HepG2 (cell line): ENCODE data around the gene USP17L13. TPM values are rescaled to one million over a fixed set of nuclear protein-coding genes. Genes with fewer than 3 reads are reported as not detected.
"Not testable (repeated sequence)": the region's sequence is repeated elsewhere in the genome, so short reads cannot be mapped to it uniquely, and the experiment has no call there.

ENCODE experiments used
- ATAC-seq: fragments of 200-7000 bp; cut with Tn5 transposase; 3 replicates; pipeline ENCODE4 v1.9.1; 2020; ENCODE audit warnings: mild to moderate bottlenecking, moderate library complexity
- BruUV-seq: library from RNA; stranded (reverse); fragments of 400-500 nt; replicated peaks from 2 replicates; lab custom pipeline; 2021; lab: Mats Ljungman, UMichigan
- CTCF ChIA-PET: fragments of 300-600 bp; formaldehyde crosslinking; extraction: SDS; loops from one replicate; lab custom pipeline; 2021; ENCODE audit warnings: low total read pairs, inconsistent platforms, low intra/inter-chr PET ratio; lab: Yijun Ruan, JAX
- POLR2A ChIA-PET: fragments of 350-600 bp; sonication (Branson Sonifier 250); formaldehyde crosslinking; loops from one replicate; lab custom pipeline; 2020; ENCODE audit warnings: antibody characterized with exemption, inconsistent platforms; lab: Yijun Ruan, JAX
- DNase-seq: peaks from one replicate; pipeline ENCODE4 v3.0.0-alpha.2; 2015; ENCODE audit warnings: low spot score
- FAIRE-seq: peaks from 3 replicates; lab custom pipeline; 2011; peaks lifted over from hg19 to GRCh38; lab: Jason Lieb, UNC
- H2AFZ ChIP-seq: one replicate; pipeline ENCODE4 v1.6.1; 2011; ENCODE audit warnings: low read length, inconsistent platforms
- H3K27ac ChIP-seq: fragments of 300-600 bp; 3 replicates; pipeline ENCODE4 v1.8.0; 2011; ENCODE audit warnings: mixed run types, mild to moderate bottlenecking, mixed read lengths, low read length, inconsistent platforms; ENCODE audit not compliant: insufficient read depth; ENCODE audit errors: extremely low read length
- H3K27me3 ChIP-seq, 2 experiments: fragments of 200-600 bp in 1 of 2; 2 replicates in 1 of 2; 3 replicates in 1 of 2; pipeline versions ENCODE4 v1.6.0 to v1.8.0; 2011; ENCODE audit warnings: low read length in 2 of 2, mild to moderate bottlenecking in 2 of 2, moderate library complexity in 2 of 2, inconsistent platforms in 1 of 2; ENCODE audit not compliant: insufficient read depth in 2 of 2, control insufficient read depth in 1 of 2
- H3K36me3 ChIP-seq, 2 experiments: fragments of 200-600 bp in 1 of 2; replicated peaks in 1 of 2; 2 replicates in 1 of 2; 3 replicates in 1 of 2; pipeline versions ENCODE4 v1.5.1 to v1.8.0; 2011; ENCODE audit warnings: low read length in 2 of 2, inconsistent platforms in 1 of 2; ENCODE audit not compliant: insufficient read depth in 2 of 2, control insufficient read depth in 1 of 2
- H3K4me1 ChIP-seq: 2 replicates; pipeline ENCODE4 v1.5.1; 2012; ENCODE audit warnings: low read length, inconsistent platforms; ENCODE audit not compliant: insufficient read depth
- H3K4me2 ChIP-seq: 2 replicates; pipeline ENCODE4 v1.6.0; 2011; ENCODE audit warnings: low read depth, low read length, inconsistent platforms
- H3K4me3 ChIP-seq, 3 experiments: fragments of 200-600 bp in 1 of 3; sonication (generic), shearing (Covaris generic) in 1 of 3; replicated peaks in 1 of 3; 2 replicates each; pipeline ENCODE4 v1.5.1; 2011 to 2016; ENCODE audit warnings: low read length in 3 of 3, inconsistent platforms in 2 of 3, low read depth in 2 of 3, mild to moderate bottlenecking in 2 of 3, control low read depth in 1 of 3, mixed read lengths in 1 of 3; ENCODE audit not compliant: insufficient read depth in 1 of 3
- H3K79me2 ChIP-seq: one replicate; pipeline ENCODE4 v1.6.1; 2011; ENCODE audit warnings: low read length, inconsistent platforms; ENCODE audit not compliant: insufficient read depth
- H3K9ac ChIP-seq: 2 replicates; pipeline ENCODE4 v1.6.0; 2011; ENCODE audit warnings: mild to moderate bottlenecking, low read depth, low read length, inconsistent platforms; ENCODE audit not compliant: insufficient read depth
- H3K9me3 ChIP-seq: 2 replicates; pipeline ENCODE4 v1.5.1; 2012; ENCODE audit warnings: mild to moderate bottlenecking, low read length
- H4K20me1 ChIP-seq: 2 replicates; pipeline ENCODE4 v1.6.0; 2011; ENCODE audit warnings: inconsistent platforms, mild to moderate bottlenecking, low read length, moderate library complexity; ENCODE audit not compliant: insufficient read depth
- whole genome bisulfite sequencing: methylation state at CpG from one replicate; pipeline ENCODE4 v1.1.6; 2017; ENCODE audit warnings: low lambda C conversion rate; 5-methylcytosine and 5-hydroxymethylcytosine counted together
- in situ Hi-C: cut with HindIII; loops from 2 replicates; pipeline ENCODE4 v1.10.0; 2017; ENCODE audit warnings: low pct_unique_long_range_greater_than_20kb; ENCODE audit not compliant: extremely low pct_ligation_motif_present
- intact Hi-C: fragments of 100-400 bp; cut with micrococcal nuclease; formaldehyde crosslinking; loops from one replicate; pipeline ENCODE4 v1.10.0; 2022; ENCODE audit not compliant: unreplicated experiment
- polyA plus RNA-seq, 8 experiments: library from polyadenylated mRNA; depleted of rRNA in 3 of 8; stranded (reverse) in 7 of 8; unstranded in 1 of 8; fragments of >200 nt; fragmentation: Illumina TruSeq in 4 of 8; extraction: Trizol in 4 of 8; gene quantifications; 2 replicates each; pipeline versions ENCODE4 v1.2.1 to v1.2.3, GENCODE V29; 2011 to 2016; ENCODE audit warnings: low read depth in 4 of 8, missing spikeins in 1 of 8, mixed read lengths in 1 of 8; ENCODE audit not compliant: insufficient read depth in 1 of 8
- total RNA-seq, 5 experiments: library from RNA; depleted of rRNA; stranded (reverse); fragments of >200 nt; fragmentation: Illumina TruSeq; extraction: Trizol; gene quantifications; 2 replicates each; pipeline ENCODE4 v1.2.3, GENCODE V29; 2016; ENCODE audit warnings: low read depth in 1 of 5

The USP17L13 gene
- total and polyA plus RNA-seq, 2 of the 13 experiments (the other 11 are each of a cell fraction or from before 2014, with no cell fraction given): not detected

GRCh38 chr4:9238461-9238860, 13.8 kb downstream of the USP17L13 start:
- H3K79me2 ChIP-seq, intact Hi-C loops, H3K36me3 ChIP-seq, H3K27ac ChIP-seq, POLR2A ChIA-PET, BruUV-seq, H3K27me3 ChIP-seq, FAIRE-seq, H2AFZ ChIP-seq, H3K9me3 ChIP-seq, H3K9ac ChIP-seq, H3K4me1 ChIP-seq, H3K4me2 ChIP-seq, in situ Hi-C loops, DNase-seq, H4K20me1 ChIP-seq, CTCF ChIA-PET, ATAC-seq, H3K4me3 ChIP-seq: not testable (repeated sequence)
- WGBS: 46% methylated on average over 12 of the region's 12 CpGs

DNA sequence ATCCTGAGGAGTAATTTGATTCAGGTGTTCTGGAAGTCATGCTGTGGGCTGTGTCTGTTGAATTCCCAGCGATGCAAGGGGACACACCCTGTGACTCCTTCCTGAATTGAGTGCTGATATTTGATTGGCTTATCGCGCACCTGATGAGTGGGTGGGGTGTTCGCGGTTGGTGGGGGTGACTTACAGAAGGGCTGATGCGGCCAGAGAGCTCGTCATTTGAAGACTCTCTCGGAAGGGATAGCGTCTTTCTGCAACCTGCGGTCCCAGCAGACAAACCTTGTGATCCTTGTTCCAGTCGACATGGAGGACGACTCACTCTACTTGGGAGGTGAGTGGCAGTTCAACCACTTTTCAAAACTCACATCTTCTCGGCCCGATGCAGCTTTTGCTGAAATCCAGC, 18.9 kb downstream of the USP17L13 start, which contains the start of gene USP17L17:
TSS of gene USP17L17 (plus strand) at position 301 of the 400 bp plus-strand sequence. CDS start at position 301, 0 bp downstream.
- in situ Hi-C loops, H3K79me2 ChIP-seq, DNase-seq, ATAC-seq, H2AFZ ChIP-seq, H3K36me3 ChIP-seq, H3K4me3 ChIP-seq, H4K20me1 ChIP-seq, BruUV-seq, CTCF ChIA-PET, FAIRE-seq, intact Hi-C loops, H3K27me3 ChIP-seq, H3K4me2 ChIP-seq, H3K4me1 ChIP-seq, H3K9ac ChIP-seq, H3K9me3 ChIP-seq, POLR2A ChIA-PET, H3K27ac ChIP-seq: not testable (repeated sequence)
- 43% methylated on average over 11 of the region's 14 CpGs for WGBS

DNA sequence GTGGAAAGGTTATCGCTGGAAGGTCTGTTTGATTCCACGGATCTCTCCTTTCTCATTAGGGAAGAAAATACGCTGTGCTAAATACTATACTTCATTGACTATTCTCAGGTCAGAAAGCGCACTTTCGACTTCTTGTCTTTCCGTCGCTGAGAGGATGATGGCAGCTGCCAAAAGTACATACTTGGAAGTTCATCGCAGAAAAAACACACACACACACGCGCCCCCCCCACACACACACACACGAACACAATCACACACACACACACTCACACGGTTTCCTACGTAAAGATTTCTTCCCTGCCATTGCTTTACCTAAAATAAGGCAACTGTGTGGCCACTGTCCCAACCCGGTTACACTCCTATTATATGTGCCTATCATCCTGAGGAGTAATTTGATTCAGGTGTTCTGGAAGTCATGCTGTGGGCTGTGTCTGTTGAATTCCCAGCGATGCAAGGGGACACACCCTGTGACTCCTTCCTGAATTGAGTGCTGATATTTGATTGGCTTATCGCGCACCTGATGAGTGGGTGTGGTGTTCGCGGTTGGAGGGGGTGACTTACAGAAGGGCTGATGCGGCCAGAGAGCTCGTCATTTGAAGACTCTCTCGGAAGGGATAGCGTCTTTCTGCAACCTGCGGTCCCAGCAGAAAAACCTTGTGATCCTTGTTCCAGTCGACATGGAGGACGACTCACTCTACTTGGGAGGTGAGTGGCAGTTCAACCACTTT, 23.4 kb downstream of the USP17L13 start, which contains the start of gene USP17L18:
TSS of gene USP17L18 (plus strand) at position 678 of the 728 bp plus-strand sequence. CDS start at position 678, 0 bp downstream.
- H3K79me2 ChIP-seq, H3K36me3 ChIP-seq, H3K4me2 ChIP-seq, FAIRE-seq, CTCF ChIA-PET, ATAC-seq, intact Hi-C loops, H3K4me1 ChIP-seq, in situ Hi-C loops, DNase-seq, H4K20me1 ChIP-seq, H3K9ac ChIP-seq, H3K4me3 ChIP-seq, H3K9me3 ChIP-seq, H3K27ac ChIP-seq, BruUV-seq, H2AFZ ChIP-seq, H3K27me3 ChIP-seq, POLR2A ChIA-PET: not testable (repeated sequence)
- WGBS: 49% methylated on average over 22 of the region's 26 CpGs

GRCh38 chr4:9253078-9253477, 28.4 kb downstream of the USP17L13 start, which contains the start of gene USP17L19:
USP17L19 (plus strand) TSS chr4:9253378; CDS start chr4:9253378, 0 bp downstream.
- intact Hi-C loops, CTCF ChIA-PET, H3K4me1 ChIP-seq, H3K4me2 ChIP-seq, H3K79me2 ChIP-seq, H3K4me3 ChIP-seq, ATAC-seq, H3K36me3 ChIP-seq, POLR2A ChIA-PET, DNase-seq, in situ Hi-C loops, BruUV-seq, H4K20me1 ChIP-seq, H2AFZ ChIP-seq, H3K27ac ChIP-seq, H3K9ac ChIP-seq, H3K9me3 ChIP-seq, H3K27me3 ChIP-seq, FAIRE-seq: not testable (repeated sequence)
- no CpG with 5 or more reads among the region's 13 CpGs for WGBS
